Activated CD8-positive, alpha-beta T cell treated with anti-CD3 and anti-CD28 coated beads, Interleukin-2, amount 10 ng/mL, durations not matched to agents 7 days and 5 days (primary cell): Measurements from ENCODE around the gene COPRS. TPM values are rescaled to one million over a fixed set of nuclear protein-coding genes. Genes with fewer than 3 reads are reported as not detected.

ENCODE experiments used
- ATAC-seq: fragments of 150-1000 bp; cut with Tn5 transposase; one replicate; pipeline ENCODE4 v1.10.0; 2021; ENCODE audit warnings: moderate library complexity
- CTCF ChIA-PET: fragments of 350-600 bp; sonication (Branson Sonifier 250); formaldehyde crosslinking; loops from one replicate; lab custom pipeline; 2021; ENCODE audit warnings: antibody characterized with exemption; lab: Charles Lee
- POLR2A ChIA-PET: fragments of 350-600 bp; sonication (Branson Sonifier 250); formaldehyde crosslinking; loops from one replicate; lab custom pipeline; 2021; ENCODE audit warnings: antibody characterized with exemption; lab: Charles Lee
- DNase-seq: peaks from one replicate; pipeline ENCODE4 v3.0.0-alpha.2; 2020
- H3K27ac Mint-ChIP-seq: one replicate; pipeline ENCODE4 v1.8.0; 2021; ENCODE audit warnings: mild to moderate bottlenecking, mixed read lengths
- H3K27me3 Mint-ChIP-seq: one replicate; pipeline ENCODE4 v1.8.0; 2021; ENCODE audit warnings: low read depth, mixed read lengths
- H3K36me3 Mint-ChIP-seq: one replicate; pipeline ENCODE4 v1.8.0; 2021; ENCODE audit warnings: low read depth, mixed read lengths
- H3K4me1 Mint-ChIP-seq: one replicate; pipeline ENCODE4 v1.8.0; 2021; ENCODE audit warnings: low read depth, mixed read lengths
- H3K4me3 Mint-ChIP-seq: one replicate; pipeline ENCODE4 v1.8.0; 2021; ENCODE audit warnings: mild to moderate bottlenecking, mixed read lengths
- H3K9me3 Mint-ChIP-seq: one replicate; pipeline ENCODE4 v1.8.0; 2022; ENCODE audit warnings: mixed read lengths; ENCODE audit not compliant: insufficient read depth
- total RNA-seq, 2 experiments: library from RNA; stranded (reverse); gene quantifications; one replicate each; pipeline ENCODE4 v1.2.3, GENCODE V29; 2021

Gene COPRS, protein sequence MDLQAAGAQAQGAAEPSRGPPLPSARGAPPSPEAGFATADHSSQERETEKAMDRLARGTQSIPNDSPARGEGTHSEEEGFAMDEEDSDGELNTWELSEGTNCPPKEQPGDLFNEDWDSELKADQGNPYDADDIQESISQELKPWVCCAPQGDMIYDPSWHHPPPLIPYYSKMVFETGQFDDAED
- 10 to 100 TPM; 21.0 to 22.5 TPM for total RNA-seq

DNA sequence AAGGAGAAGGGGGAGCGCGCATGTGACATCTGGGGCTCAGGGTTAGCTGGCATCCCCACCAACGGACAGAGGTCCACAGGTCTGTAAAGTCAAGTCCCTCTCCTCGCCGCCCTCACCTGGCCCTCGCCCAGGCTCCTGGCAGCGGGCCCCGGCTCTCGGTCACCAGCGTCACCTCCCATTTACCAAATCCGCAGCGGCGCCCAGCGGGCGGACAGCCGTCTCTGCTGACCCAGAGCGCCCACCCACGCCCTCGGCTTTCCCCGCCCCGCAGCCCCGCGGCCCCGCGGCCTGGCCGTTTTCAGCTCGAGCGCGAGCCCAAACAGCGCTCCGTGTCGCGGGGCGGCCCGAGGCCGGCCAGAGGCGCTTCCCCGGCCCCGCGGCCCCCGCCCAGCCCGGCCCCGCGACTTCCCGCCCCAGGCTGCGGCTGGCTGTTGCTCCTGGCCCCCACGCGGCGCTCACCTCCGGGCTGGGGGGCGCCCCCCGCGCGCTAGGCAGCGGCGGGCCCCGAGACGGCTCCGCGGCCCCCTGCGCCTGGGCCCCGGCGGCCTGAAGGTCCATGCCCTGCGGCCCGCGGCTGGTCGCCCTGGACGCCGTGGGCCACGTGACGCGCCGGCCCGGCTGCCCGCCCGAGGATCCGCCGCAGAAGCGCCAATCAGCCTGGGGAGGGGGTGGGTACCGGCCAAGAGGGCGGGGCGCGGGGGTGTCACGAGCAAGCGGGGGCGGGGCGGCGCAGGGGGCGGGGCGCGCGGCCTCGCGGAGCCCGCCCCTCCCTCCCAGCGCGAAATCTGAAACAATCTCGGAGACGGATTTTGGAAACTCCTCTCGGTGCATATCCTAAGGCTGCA lies at the start of gene COPRS:
Gene COPRS (minus strand): TSS at position 603 of the 845 bp plus-strand sequence. CDS start 45 bp downstream, at position 558.
- H3K9me3 Mint-ChIP-seq: no peaks in the 10 kb centered on the region
- DNase-seq (peak; percentile 85), ATAC-seq (peak; percentile 92)
- CTCF ChIA-PET: interaction anchor here (1.1 to 4.9 kb wide), 3 partner anchors 11 to 42 kb away, joined by 5 to 17 read pairs (median 6); partner anchors contain the start of gene UTP6
- H3K4me3 Mint-ChIP-seq: peak within 1 kb of the TSS; percentile 85
- peaks cover 10% of the 10 kb centered on the region for H3K36me3 Mint-ChIP-seq
- H3K4me1 Mint-ChIP-seq: peaks cover 20% of the 10 kb centered on the region
- no peaks in the 10 kb centered on the region for H3K27me3 Mint-ChIP-seq
- POLR2A ChIA-PET: interaction anchor here (1.3 kb wide), 1 partner anchor 42 kb away, joined by 3 read pairs; no protein-coding TSS in a partner anchor
- H3K27ac Mint-ChIP-seq: peak within 1 kb of the TSS; percentile 83

GRCh38 chr17:31908386-31908785 lies 49.3 kb upstream of the COPRS start:
- ATAC-seq (no peak), DNase-seq (no peak)
- Mint-ChIP-seq H3K27ac (no peak overlapping the region), H3K4me3 (no peak overlapping the region), H3K27me3 (peaks cover 33% of the 10 kb centered on the region), H3K4me1 (peaks cover 9% of the 10 kb centered on the region), H3K9me3 (no peaks in the 10 kb centered on the region), H3K36me3 (no peaks in the 10 kb centered on the region)
- ChIA-PET POLR2A (no interaction called here), CTCF (interaction anchor here (1.4 kb wide), 1 partner anchor 27 kb away, joined by 4 read pairs; no protein-coding TSS in a partner anchor)

DNA sequence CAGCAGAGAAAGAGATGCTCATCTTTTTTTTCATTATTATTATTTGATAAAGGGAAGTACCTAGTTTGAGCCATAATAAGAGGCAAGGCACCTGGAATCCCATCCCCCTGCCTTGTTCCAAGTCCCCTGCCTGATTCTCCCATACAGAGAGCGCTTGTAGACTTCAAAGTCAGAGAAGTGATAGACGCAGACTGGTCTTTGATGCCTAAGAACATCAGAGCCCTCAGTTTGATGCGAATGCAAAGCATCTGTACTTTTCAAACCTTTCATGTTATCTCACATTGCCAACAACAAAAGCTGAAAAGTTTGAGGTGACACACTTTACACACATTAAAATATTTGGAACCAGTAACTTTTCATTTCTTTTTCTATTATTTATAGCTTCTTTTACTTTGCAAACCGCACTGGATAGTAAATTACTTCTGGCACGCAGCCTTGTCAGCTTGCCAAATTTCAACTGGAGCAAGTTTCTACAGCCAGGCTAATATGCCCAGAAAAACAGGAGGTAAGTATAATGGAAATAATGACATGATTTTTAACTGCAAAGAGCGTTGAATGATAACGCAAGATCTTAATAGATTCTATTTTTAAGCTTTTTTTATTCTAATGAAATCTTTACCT lies 48.4 kb upstream of the COPRS start:
- H3K4me1 Mint-ChIP-seq: peaks cover 13% of the 10 kb centered on the region
- ChIA-PET POLR2A (no interaction called here), CTCF (interaction anchor here (1.5 kb wide), 1 partner anchor 13 kb away, joined by 3 read pairs; no protein-coding TSS in a partner anchor)
- DNase-seq (no peak), ATAC-seq (no peak)
- no peaks in the 10 kb centered on the region for H3K36me3 Mint-ChIP-seq
- H3K9me3 Mint-ChIP-seq: no peaks in the 10 kb centered on the region
- H3K27me3 Mint-ChIP-seq: peaks cover 31% of the 10 kb centered on the region
- no peak overlapping the region for H3K4me3 Mint-ChIP-seq
- H3K27ac Mint-ChIP-seq: no peak overlapping the region

GRCh38 chr17:31903401-31903800 lies 44.4 kb upstream of the COPRS start:
- peaks cover 19% of the 10 kb centered on the region for H3K4me1 Mint-ChIP-seq
- H3K9me3 Mint-ChIP-seq: no peaks in the 10 kb centered on the region
- H3K4me3 Mint-ChIP-seq: no peak overlapping the region
- no peak overlapping the region for H3K27ac Mint-ChIP-seq
- ChIA-PET CTCF (interaction anchor here (1.1 to 4.1 kb wide), 2 partner anchors 9 to 33 kb away, joined by 3 to 29 read pairs; no protein-coding TSS in a partner anchor), POLR2A (no interaction called here)
- no peak for ATAC-seq
- H3K27me3 Mint-ChIP-seq: peaks cover 12% of the 10 kb centered on the region
- peaks cover 2% of the 10 kb centered on the region for H3K36me3 Mint-ChIP-seq
- no peak for DNase-seq

DNA sequence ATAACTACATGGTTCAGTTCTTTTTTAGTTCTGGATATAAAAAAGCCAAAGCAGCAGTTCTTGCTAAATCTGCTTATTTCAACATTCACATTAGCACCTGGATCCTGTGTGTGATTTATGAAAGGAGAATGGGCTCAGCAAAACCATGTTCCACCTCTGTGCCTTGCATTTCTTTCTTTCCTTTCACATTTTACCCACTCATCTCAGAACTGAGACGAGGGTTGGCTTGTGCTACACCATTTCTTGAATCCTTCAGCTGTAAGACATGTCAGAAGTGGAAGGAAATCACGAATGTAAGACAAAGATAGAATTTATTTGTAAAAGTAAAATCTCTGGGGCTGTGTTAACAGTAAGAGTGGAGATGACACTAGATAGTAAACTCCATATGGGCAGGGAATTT lies 43.6 kb upstream of the COPRS start:
- H3K27ac Mint-ChIP-seq: no peak overlapping the region
- no peak overlapping the region for H3K4me3 Mint-ChIP-seq
- peaks cover 19% of the 10 kb centered on the region for H3K4me1 Mint-ChIP-seq
- CTCF ChIA-PET: interaction anchor here (0.9 to 4.1 kb wide), 5 partner anchors 10 to 236 kb away, joined by 3 to 29 read pairs (median 3); partner anchors contain the start of gene LRRC37B
- H3K36me3 Mint-ChIP-seq: peaks cover 8% of the 10 kb centered on the region
- peaks cover 10% of the 10 kb centered on the region for H3K27me3 Mint-ChIP-seq
- no peaks in the 10 kb centered on the region for H3K9me3 Mint-ChIP-seq
- DNase-seq (no peak), ATAC-seq (no peak)
- POLR2A ChIA-PET: interaction anchor here (1.9 to 2.5 kb wide), 2 partner anchors 34 to 394 kb away, joined by 6 to 13 read pairs; partner anchors contain the start of gene SUZ12

- peaks cover 15% of the 10 kb centered on the region for H3K36me3 Mint-ChIP-seq
- no peak overlapping the region for H3K27ac Mint-ChIP-seq
- H3K4me3 Mint-ChIP-seq: no peak overlapping the region
- ChIA-PET CTCF (interaction anchor here (0.6 to 4.1 kb wide), 15 partner anchors 12 to 590 kb away, joined by 3 to 29 read pairs (median 4); no protein-coding TSS in a partner anchor), POLR2A (interaction anchor here (0.7 to 2.5 kb wide), 6 partner anchors 26 to 392 kb away, joined by 3 to 13 read pairs (median 3); partner anchors contain the start of genes COPRS and SUZ12)
- DNase-seq (no peak), ATAC-seq (peak; percentile 4)
- H3K4me1 Mint-ChIP-seq: peaks cover 18% of the 10 kb centered on the region
- no peaks in the 10 kb centered on the region for H3K27me3 Mint-ChIP-seq
- no peaks in the 10 kb centered on the region for H3K9me3 Mint-ChIP-seq
These were observed 41.8 kb upstream of the COPRS start for GRCh38 chr17:31900877-31901276.

GRCh38 chr17:31888124-31888523 lies 29.1 kb upstream of the COPRS start:
- ChIA-PET CTCF (interaction anchor here (1.8 kb wide), 1 partner anchor 13 kb away, joined by 7 read pairs; the partner anchor contains the start of gene UTP6), POLR2A (interaction anchor here (0.5 kb wide), 1 partner anchor 23 kb away, joined by 3 read pairs; no protein-coding TSS in a partner anchor)
- Mint-ChIP-seq H3K4me1 (peaks cover 7% of the 10 kb centered on the region), H3K27me3 (no peaks in the 10 kb centered on the region), H3K27ac (peak overlapping the region; percentile 20), H3K9me3 (no peaks in the 10 kb centered on the region), H3K4me3 (no peak overlapping the region), H3K36me3 (peaks cover 64% of the 10 kb centered on the region)
- no peak for DNase-seq
- no peak for ATAC-seq

GRCh38 chr17:31882571-31882970 lies 23.5 kb upstream of the COPRS start:
- ChIA-PET POLR2A (no interaction called here), CTCF (interaction anchor here (0.6 to 2.6 kb wide), 2 partner anchors 19 to 40 kb away, joined by 3 to 6 read pairs; partner anchors contain the start of gene UTP6)
- Mint-ChIP-seq H3K27ac (peak overlapping the region; percentile 39), H3K27me3 (no peaks in the 10 kb centered on the region), H3K36me3 (peaks cover 67% of the 10 kb centered on the region), H3K4me3 (no peak overlapping the region), H3K4me1 (peaks cover 26% of the 10 kb centered on the region), H3K9me3 (no peaks in the 10 kb centered on the region)
- DNase-seq: no peak
- ATAC-seq: no peak

GRCh38 chr17:31880311-31880710 lies 21.3 kb upstream of the COPRS start:
- peaks cover 69% of the 10 kb centered on the region for H3K36me3 Mint-ChIP-seq
- no peaks in the 10 kb centered on the region for H3K27me3 Mint-ChIP-seq
- no peak overlapping the region for H3K4me3 Mint-ChIP-seq
- ChIA-PET POLR2A (interaction anchor here (0.6 kb wide), 1 partner anchor 17 kb away, joined by 3 read pairs; no protein-coding TSS in a partner anchor), CTCF (no interaction called here)
- no peak for DNase-seq
- H3K27ac Mint-ChIP-seq: no peak overlapping the region
- H3K4me1 Mint-ChIP-seq: peaks cover 31% of the 10 kb centered on the region
- ATAC-seq: no peak
- H3K9me3 Mint-ChIP-seq: no peaks in the 10 kb centered on the region

GRCh38 chr17:31878703-31879073 lies 19.6 kb upstream of the COPRS start:
- H3K4me1 Mint-ChIP-seq: peaks cover 30% of the 10 kb centered on the region
- POLR2A ChIA-PET: no interaction called here
- H3K36me3 Mint-ChIP-seq: peaks cover 67% of the 10 kb centered on the region
- H3K4me3 Mint-ChIP-seq: no peak overlapping the region
- ATAC-seq (peak; percentile 56), DNase-seq (no peak)
- H3K27me3 Mint-ChIP-seq: no peaks in the 10 kb centered on the region
- CTCF ChIA-PET: no interaction called here
- H3K27ac Mint-ChIP-seq: peak overlapping the region; percentile 77
- H3K9me3 Mint-ChIP-seq: no peaks in the 10 kb centered on the region
